ENCODE data around the gene SEC61A1.

DNA sequence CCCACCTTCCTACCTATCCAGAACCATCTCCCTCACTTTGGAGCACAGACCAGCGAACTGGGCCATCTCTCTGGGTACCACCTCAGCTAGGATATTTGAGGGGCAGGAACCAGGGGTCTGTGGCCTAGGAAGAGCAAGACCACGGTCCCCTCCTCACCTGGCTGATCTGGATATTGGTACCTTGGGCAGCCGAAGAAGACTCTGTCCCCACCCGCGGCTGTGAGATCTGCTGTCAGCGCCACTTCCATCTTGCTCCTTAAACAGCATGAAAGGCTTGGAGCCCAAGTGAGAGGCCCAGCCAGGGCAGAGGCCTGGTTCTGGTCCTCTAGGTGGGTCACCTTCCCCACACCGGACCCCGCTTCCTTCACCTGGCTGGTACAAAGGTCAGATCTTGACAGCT is 26.6 kb downstream of the SEC61A1 start:
- TF ChIP-seq, protein P1, sequence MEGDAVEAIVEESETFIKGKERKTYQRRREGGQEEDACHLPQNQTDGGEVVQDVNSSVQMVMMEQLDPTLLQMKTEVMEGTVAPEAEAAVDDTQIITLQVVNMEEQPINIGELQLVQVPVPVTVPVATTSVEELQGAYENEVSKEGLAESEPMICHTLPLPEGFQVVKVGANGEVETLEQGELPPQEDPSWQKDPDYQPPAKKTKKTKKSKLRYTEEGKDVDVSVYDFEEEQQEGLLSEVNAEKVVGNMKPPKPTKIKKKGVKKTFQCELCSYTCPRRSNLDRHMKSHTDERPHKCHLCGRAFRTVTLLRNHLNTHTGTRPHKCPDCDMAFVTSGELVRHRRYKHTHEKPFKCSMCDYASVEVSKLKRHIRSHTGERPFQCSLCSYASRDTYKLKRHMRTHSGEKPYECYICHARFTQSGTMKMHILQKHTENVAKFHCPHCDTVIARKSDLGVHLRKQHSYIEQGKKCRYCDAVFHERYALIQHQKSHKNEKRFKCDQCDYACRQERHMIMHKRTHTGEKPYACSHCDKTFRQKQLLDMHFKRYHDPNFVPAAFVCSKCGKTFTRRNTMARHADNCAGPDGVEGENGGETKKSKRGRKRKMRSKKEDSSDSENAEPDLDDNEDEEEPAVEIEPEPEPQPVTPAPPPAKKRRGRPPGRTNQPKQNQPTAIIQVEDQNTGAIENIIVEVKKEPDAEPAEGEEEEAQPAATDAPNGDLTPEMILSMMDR (IDR thresholded peaks at IDR 0.05; ENCODE audit: low read depth, low read length, missing input control): no peak
- TF ChIP-seq EGR1 (IDR thresholded peaks at IDR 0.05; ENCODE audit: low read depth in 2 of 2): no peak
- TF ChIP-seq, protein P2, sequence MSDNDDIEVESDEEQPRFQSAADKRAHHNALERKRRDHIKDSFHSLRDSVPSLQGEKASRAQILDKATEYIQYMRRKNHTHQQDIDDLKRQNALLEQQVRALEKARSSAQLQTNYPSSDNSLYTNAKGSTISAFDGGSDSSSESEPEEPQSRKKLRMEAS (IDR thresholded peaks at IDR 0.05): no peak
